Stimulated activated effector memory CD8-positive, alpha-beta T cell treated with anti-CD3 and anti-CD28 coated beads, Interleukin-12 subunit alpha, Interleukin-12 subunit beta, amount 100 ng/mL, for 72 hours (primary cell): Measurements from ENCODE around the gene NUDT17.

Experiments
- ATAC-seq: fragments of 150-1000 bp; cut with Tn5 transposase; 2 replicates; pipeline ENCODE4 v1.10.0; 2021
- DNase-seq, 2 donors: peaks; one replicate each; pipeline ENCODE4 v3.0.0; 2021 to 2022; ENCODE audit warnings: low spot score in 2 of 2
- H3K27ac Mint-ChIP-seq: one replicate; pipeline ENCODE4 v1.8.0; 2022; ENCODE audit warnings: mild to moderate bottlenecking, mixed read lengths
- H3K36me3 Mint-ChIP-seq: one replicate; pipeline ENCODE4 v1.8.0; 2022; ENCODE audit warnings: mild to moderate bottlenecking, mixed read lengths
- H3K4me1 Mint-ChIP-seq: one replicate; pipeline ENCODE4 v1.8.0; 2022; ENCODE audit warnings: mixed read lengths
- H3K4me3 Mint-ChIP-seq: one replicate; pipeline ENCODE4 v1.8.0; 2022; ENCODE audit warnings: mild to moderate bottlenecking, mixed read lengths
- H3K9me3 Mint-ChIP-seq: one replicate; pipeline ENCODE4 v1.8.0; 2022; ENCODE audit warnings: mixed read lengths

Gene NUDT17

GRCh38 chr1:145863282-145864018, 18.0 kb downstream of the NUDT17 start:
- peaks cover under 1% of the 10 kb centered on the region for H3K4me1 Mint-ChIP-seq
- H3K4me3 Mint-ChIP-seq = no peak overlapping the region
- no peaks in the 10 kb centered on the region for H3K9me3 Mint-ChIP-seq
- DNase-seq (no peak), ATAC-seq (no peak)
- no peak overlapping the region for H3K27ac Mint-ChIP-seq
- H3K36me3 Mint-ChIP-seq = peaks cover 7% of the 10 kb centered on the region

DNA sequence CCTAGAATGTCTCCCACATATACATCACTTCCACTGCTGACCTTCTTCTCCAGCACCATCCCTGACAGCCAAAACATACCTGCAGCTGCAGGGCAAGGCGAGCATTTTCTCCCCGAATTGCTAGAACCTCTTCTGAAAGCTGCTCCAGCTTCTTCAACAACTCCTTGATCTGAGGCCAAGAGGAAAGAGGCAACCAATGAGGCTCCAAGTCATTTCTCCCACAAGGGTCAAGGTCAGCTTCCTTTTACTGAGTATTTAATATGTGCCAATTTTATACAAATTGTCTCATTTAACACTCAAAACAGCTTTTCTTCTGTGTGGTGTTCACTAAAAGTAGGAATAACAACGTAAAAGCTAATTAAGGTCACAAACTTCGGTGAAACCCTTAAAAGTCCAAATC, 22.8 kb downstream of the NUDT17 start:
- peaks cover 19% of the 10 kb centered on the region for H3K4me1 Mint-ChIP-seq
- DNase-seq (no peak), ATAC-seq (no peak)
- H3K36me3 Mint-ChIP-seq = no peaks in the 10 kb centered on the region
- no peak overlapping the region for H3K4me3 Mint-ChIP-seq
- H3K9me3 Mint-ChIP-seq = no peaks in the 10 kb centered on the region
- H3K27ac Mint-ChIP-seq = no peak overlapping the region

- DNase-seq (peak; percentile 31 to 74), ATAC-seq (peak; percentile 82)
- Mint-ChIP-seq H3K36me3 (no peaks in the 10 kb centered on the region), H3K27ac (peak overlapping the region; percentile 81), H3K9me3 (no peaks in the 10 kb centered on the region), H3K4me1 (peaks cover 19% of the 10 kb centered on the region), H3K4me3 (peak overlapping the region; percentile 82)
Observed at GRCh38 chr1:145871994-145872924, 26.8 kb downstream of the NUDT17 start.

DNA sequence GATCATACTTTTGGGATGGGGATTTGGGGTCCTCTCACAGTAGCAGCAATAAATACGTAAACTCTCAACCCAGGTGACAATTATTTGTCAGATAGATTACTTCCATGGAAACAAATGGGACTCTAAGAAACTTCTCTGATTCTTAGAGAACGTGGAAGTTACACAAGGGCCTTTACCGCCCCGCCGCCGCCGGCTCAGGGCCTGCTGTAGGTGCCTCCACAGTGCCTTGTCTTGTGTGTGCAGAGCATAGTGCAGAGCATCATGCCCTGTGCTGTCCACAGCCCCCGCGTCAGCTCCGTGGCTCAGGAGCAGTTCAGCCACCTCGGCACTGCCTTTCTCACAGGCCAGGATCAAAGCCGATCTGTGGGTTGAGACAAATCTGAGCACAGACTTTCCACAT, 29.2 kb downstream of the NUDT17 start:
- H3K4me3 Mint-ChIP-seq = no peak overlapping the region

GRCh38 chr1:145877923-145878486, 32.6 kb downstream of the NUDT17 start:
- Mint-ChIP-seq H3K4me3 (no peak overlapping the region), H3K27ac (no peak overlapping the region), H3K36me3 (no peaks in the 10 kb centered on the region), H3K9me3 (no peaks in the 10 kb centered on the region), H3K4me1 (peaks cover 8% of the 10 kb centered on the region)
- DNase-seq (no peak), ATAC-seq (no peak)

More for the DNA sequence above, 29.2 kb downstream of the NUDT17 start:
- Mint-ChIP-seq H3K4me1 (peaks cover 25% of the 10 kb centered on the region), H3K27ac (no peak overlapping the region), H3K9me3 (no peaks in the 10 kb centered on the region), H3K36me3 (no peaks in the 10 kb centered on the region)
- no peak for ATAC-seq
- DNase-seq = no peak

DNA sequence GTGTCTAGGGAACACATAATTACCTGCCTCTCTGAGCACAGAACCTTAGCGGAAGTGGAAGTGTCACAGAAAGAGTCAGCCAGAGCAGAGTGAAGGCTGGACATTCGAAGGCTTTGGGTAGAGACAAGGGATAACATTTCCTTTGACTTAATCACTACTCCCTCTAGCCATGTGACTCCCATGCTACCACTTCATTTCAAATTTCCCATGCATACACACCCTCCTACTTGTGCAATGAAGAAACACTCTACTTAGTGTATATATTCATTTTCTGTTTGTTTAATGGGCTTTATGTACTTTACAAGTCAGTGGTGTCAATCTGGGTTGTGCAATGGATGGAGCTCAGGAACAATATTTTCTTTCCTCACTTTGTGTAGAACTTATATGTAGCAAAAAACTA, 33.3 kb downstream of the NUDT17 start:
- Mint-ChIP-seq H3K4me1 (peaks cover 6% of the 10 kb centered on the region), H3K4me3 (no peak overlapping the region), H3K9me3 (no peaks in the 10 kb centered on the region), H3K27ac (no peak overlapping the region), H3K36me3 (no peaks in the 10 kb centered on the region)
- ATAC-seq (no peak), DNase-seq (no peak)

DNA sequence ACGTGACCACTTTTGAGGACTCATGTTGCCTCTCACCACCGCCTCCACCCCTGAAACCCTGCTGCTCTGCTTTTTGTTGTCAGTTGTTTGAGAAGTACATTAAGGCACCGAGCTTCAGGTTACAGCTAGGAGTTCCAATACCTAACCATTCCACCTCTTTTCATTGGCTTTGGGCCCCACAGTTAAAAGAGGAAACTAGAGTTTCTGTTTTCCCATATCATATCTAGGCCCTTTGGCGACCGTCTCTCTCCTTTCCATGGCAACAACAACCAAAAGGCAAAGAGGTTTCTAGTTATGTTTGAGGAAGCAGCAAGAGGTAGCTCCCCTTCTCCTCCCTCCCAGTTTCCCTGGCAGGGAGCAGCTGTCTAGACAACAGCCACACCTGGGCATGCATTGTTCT, 34.3 kb downstream of the NUDT17 start:
- Mint-ChIP-seq H3K9me3 (no peaks in the 10 kb centered on the region), H3K4me3 (no peak overlapping the region), H3K36me3 (no peaks in the 10 kb centered on the region), H3K4me1 (peaks cover 9% of the 10 kb centered on the region), H3K27ac (no peak overlapping the region)
- no peak for ATAC-seq
- DNase-seq = no peak

GRCh38 chr1:145884675-145885074, 39.2 kb downstream of the NUDT17 start:
- DNase-seq (no peak), ATAC-seq (no peak)
- Mint-ChIP-seq H3K4me3 (peak overlapping the region; percentile 72), H3K4me1 (peaks cover 12% of the 10 kb centered on the region), H3K9me3 (no peaks in the 10 kb centered on the region), H3K27ac (no peak overlapping the region), H3K36me3 (no peaks in the 10 kb centered on the region)

- H3K27ac Mint-ChIP-seq = no peak within 1 kb of the TSS
- ATAC-seq (peak; percentile 100), DNase-seq (peak; percentile 71 to 93)
- H3K4me1 Mint-ChIP-seq = peaks cover 12% of the 10 kb centered on the region
- H3K9me3 Mint-ChIP-seq = no peaks in the 10 kb centered on the region
- H3K4me3 Mint-ChIP-seq = peak within 1 kb of the TSS; percentile 72
- H3K36me3 Mint-ChIP-seq = no peaks in the 10 kb centered on the region
Observed at GRCh38 chr1:145885738-145886287, 40.4 kb downstream of the NUDT17 start, which contains the start of gene ANKRD35. Gene ANKRD35 (minus strand): TSS chr1:145885866. CDS start chr1:145885758, 108 bp downstream.

DNA sequence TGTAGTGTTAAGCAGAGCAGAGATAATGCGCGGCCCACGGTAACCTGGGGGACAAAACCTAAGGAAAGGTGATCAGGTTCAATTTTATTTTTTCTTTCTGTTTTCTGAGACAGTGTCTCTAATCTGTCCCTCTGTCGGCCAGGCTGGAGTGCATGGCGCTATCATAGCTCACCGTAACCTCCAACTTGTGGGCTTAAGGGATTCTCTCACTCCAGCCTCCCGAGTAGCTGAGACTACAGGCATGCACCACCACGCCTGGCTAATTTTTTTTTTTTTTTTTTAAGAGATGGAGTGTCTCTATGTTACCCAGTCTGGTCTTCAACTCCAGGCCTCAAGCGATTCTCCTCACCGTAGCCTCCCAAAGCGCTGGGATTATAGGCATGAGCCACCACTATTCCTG, 41.0 kb downstream of the NUDT17 start:
- H3K4me1 Mint-ChIP-seq = peaks cover 12% of the 10 kb centered on the region
- no peak for ATAC-seq
- no peaks in the 10 kb centered on the region for H3K9me3 Mint-ChIP-seq

DNA sequence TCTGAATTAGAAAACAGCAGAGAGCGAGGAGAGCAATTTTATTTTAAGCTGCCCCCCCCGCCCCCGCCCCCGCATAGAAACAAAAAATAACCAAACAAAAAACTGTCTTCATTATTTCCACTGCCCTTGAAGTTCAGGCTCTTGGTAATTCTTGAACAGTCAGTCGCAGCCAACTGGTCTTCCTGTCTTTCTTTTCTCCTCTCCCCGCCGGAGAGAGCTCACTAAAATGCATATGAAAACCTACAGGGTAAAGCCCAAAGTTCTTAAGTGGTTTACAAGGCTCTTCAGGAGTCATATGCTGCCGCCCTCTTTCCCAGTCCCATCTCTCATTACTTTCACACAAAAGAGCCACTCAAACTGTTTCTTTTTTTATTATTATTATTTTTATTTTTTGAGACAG, 41.4 kb downstream of the NUDT17 start:
- peak overlapping the region; percentile 72 for H3K4me3 Mint-ChIP-seq
- H3K27ac Mint-ChIP-seq = no peak overlapping the region
- no peak for DNase-seq
- ATAC-seq = no peak
- no peaks in the 10 kb centered on the region for H3K9me3 Mint-ChIP-seq
- peaks cover 12% of the 10 kb centered on the region for H3K4me1 Mint-ChIP-seq
- H3K36me3 Mint-ChIP-seq = no peaks in the 10 kb centered on the region

More for the DNA sequence above, 41.0 kb downstream of the NUDT17 start:
- DNase-seq = no peak
- Mint-ChIP-seq H3K4me3 (peak overlapping the region; percentile 72), H3K36me3 (no peaks in the 10 kb centered on the region), H3K27ac (no peak overlapping the region)

- DNase-seq = no peak
- Mint-ChIP-seq H3K27ac (no peak overlapping the region), H3K9me3 (no peaks in the 10 kb centered on the region), H3K4me3 (no peak overlapping the region), H3K4me1 (peaks cover 12% of the 10 kb centered on the region), H3K36me3 (no peaks in the 10 kb centered on the region)
- no peak for ATAC-seq
Observed at GRCh38 chr1:145887631-145888030, 42.2 kb downstream of the NUDT17 start.

GRCh38 chr1:145889722-145890121, 44.3 kb downstream of the NUDT17 start:
- no peak overlapping the region for H3K4me3 Mint-ChIP-seq
- ATAC-seq = no peak
- no peaks in the 10 kb centered on the region for H3K9me3 Mint-ChIP-seq
- peaks cover 10% of the 10 kb centered on the region for H3K4me1 Mint-ChIP-seq
- no peak overlapping the region for H3K27ac Mint-ChIP-seq
- no peak for DNase-seq
- no peaks in the 10 kb centered on the region for H3K36me3 Mint-ChIP-seq

DNA sequence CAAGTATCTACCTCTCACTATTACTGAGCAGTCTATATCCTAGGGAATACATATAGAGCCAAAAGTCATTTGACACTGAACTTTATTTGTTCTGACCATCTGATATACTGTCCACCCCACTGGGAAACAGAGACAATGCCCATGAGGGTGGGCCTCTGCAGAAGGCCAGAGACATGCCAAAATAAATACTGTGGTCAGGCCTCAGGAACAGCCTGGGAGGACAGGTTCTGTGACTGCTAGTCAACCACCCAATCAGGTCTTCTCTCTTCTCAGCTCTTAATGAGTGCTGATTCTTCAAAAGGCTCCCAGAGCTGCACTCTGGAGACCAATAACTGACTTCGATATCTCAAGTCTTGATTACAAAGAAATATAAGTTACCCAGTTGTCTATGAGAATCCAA, 45.7 kb downstream of the NUDT17 start:
- no peak overlapping the region for H3K4me3 Mint-ChIP-seq
- no peaks in the 10 kb centered on the region for H3K36me3 Mint-ChIP-seq
- no peak overlapping the region for H3K27ac Mint-ChIP-seq
- H3K9me3 Mint-ChIP-seq = no peaks in the 10 kb centered on the region
- no peak for ATAC-seq
- no peaks in the 10 kb centered on the region for H3K4me1 Mint-ChIP-seq
- DNase-seq = no peak
